NCI-H2081 treated with DMSO at 0.1 percent for 48 hours (cell line): Measurements from ENCODE around the gene KLB.
"Not testable (repeated sequence)": the region's sequence is repeated elsewhere in the genome, so short reads cannot be mapped to it uniquely, and the experiment has no call there.

Experiments
- DNase-seq: peaks from one replicate; lab custom pipeline; 2025; lab: John Stamatoyannopoulos, UW

Gene KLB

DNA sequence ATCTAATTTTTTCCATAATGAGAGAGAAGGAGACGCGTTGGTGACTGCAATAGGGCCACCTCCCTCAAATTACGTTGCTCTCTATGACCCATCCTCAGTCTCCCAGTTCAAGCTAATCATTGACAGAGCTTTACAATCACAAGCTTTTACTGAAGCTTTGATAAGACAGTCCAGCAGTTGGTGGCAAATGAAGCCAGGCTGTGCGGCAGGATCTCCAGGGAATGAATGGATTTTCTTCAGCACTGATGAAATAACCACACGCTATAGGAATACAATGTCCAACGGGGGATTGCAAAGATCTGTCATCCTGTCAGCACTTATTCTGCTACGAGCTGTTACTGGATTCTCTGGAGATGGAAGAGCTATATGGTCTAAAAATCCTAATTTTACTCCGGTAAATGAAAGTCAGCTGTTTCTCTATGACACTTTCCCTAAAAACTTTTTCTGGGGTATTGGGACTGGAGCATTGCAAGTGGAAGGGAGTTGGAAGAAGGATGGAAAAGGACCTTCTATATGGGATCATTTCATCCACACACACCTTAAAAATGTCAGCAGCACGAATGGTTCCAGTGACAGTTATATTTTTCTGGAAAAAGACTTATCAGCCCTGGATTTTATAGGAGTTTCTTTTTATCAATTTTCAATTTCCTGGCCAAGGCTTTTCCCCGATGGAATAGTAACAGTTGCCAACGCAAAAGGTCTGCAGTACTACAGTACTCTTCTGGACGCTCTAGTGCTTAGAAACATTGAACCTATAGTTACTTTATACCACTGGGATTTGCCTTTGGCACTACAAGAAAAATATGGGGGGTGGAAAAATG is at the start of gene KLB:
KLB (plus strand) TSS at position 168 of the 821 bp plus-strand sequence; CDS start at position 188, 20 bp downstream.
- DNase-seq = no peak

DNA sequence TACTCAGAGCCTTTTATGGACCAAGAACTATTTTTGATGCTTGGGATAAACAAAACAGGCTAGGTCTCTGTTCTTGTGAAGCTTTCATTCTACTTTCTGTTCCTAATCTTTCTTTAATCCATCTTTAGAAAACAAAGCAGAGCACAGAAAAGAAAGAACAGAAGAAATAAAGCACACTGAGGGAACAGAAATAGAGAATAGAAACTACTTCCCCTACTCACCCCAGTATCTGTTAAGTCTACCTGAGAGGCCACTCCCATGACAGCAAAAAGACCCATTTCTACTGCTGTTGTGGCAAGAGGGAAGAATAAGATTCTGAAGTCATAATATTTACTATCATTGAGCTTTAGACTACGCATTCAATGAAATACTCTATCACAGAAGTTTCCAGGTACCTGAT is 49.7 kb upstream of the KLB start:
- no peak for DNase-seq

DNA sequence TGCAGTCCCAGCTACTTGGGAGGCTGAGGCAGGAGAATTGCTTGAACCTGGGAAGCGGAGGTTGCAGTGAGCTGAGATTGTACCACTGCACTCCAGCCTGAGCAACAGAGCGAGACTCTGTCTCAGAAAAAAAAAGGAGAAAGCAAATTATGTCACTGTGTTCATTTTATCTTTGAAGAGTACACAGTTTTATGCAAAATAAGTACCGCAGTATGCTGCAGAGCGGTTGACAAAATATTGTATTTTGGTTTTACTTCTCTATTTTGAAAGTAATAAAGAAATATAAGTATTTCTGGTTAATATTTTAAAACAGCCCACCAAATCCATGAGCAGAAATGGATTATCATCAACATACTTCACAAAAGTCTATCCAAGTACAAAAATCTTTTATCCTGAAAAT is 46.1 kb upstream of the KLB start:
- DNase-seq = not testable (repeated sequence)

DNA sequence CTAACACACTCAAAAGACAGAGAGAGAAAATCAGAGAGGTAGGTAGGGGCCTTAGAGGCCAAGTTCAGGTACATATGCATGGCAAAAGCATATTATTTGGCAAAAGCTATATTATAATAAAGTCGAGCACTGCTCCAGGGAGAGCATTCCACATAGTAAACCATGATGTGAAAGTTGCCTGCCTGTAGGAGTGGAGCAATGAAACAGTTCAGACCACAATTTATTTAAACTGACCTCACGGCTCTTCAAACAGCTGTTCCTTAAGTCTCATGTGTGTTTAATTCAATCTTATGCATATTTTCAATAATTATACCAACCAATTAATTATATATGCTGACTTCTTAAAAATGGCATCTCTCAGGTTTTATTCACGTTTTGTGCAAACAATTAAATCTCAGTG is 43.9 kb upstream of the KLB start:
- DNase-seq = no peak

DNA sequence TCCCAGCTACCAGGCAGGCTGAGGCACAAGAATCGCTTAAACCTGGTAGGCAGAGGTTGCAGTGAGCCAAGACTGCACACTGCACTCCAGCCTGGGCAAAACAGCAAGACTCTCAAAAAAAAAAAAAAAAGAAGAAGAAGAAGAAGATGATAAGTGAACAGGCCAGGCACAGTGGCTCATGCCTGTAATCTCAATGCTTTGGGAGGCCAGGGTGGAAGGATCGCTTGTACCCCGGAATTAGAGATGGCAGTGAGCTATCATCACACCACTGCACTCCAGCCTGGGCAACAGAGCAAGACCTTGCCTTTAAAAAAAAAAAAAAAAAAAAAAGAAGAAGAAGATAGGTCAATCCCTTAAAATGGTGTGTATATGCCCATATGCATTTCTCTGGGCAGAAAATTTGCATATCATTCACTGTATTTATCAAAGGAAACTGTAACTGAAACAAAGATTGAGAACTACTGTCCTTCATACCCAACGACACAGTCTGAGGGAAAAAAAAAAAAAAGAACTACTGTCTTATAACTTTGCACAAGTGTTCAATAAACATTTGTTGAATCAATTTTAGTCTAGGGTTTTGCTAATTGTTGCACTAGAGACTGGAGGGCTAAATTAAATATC is 42.8 kb upstream of the KLB start:
- DNase-seq = no peak

DNA sequence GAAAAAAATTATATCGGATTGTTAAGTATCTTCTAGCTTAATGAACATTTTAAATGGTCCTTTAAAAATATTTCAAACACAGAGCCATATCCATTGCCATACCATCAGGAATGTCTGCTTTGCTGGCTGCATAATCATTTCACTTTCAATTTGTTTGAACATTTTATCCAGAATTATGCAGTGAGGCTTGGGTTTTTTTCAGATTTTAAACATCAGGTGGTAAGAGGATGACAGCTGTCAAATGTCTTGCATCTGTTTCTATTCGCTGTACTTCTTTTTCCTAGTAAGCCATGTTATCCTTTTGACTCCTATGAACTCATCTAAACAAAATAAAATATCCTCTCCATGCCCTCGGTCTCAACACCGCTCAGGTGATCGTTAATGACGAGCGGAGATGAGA is 41.4 kb upstream of the KLB start:
- DNase-seq = no peak

DNA sequence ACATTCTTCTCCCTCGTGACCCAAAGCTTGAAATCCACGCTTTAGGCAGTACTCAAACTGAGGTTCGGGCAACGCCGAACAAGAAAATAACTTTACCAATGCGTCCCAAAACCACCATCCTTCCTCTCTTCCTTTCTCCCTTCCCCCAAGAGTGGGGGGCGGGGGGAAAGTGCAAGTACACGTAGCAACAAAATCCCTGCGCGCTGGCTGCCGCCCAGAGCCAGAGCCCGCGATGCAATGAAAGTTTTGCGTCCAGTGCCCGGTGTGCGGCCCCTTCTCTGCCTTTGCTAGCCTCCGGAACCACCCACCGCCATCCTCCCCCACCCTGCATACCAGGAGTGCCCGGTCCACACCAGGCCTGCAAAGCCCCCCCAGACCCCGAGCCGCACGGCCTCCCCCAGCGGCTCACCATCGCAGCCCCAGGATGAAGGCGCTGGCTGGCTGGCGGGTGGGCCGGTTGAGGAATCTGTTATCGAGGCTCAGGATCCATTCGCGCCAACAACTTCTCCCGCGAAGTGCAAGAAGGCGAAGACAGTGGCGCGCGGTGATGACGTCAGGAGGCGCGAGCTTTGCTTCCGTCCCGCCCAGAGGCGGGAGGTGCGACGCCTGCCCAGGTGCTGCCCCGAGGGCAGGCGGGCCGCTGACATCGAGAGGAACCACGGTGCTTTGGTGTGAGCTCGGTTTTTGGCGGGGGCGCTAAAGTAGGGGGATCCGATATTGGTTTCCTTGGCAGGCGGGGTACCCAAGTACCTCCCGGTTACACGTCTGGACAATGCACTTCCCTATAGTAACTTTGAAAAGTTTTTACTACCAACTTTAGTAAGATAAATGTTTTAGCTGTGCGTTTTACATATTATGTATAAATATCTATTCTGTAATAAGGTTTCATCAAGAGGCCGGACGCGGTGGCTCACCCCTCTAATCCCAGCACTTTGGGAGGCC is 40.6 kb upstream of the KLB start, which contains the start of gene RFC1:
RFC1 (minus strand) TSS at position 533 of the 942 bp plus-strand sequence; CDS start at position 412, 121 bp downstream.
- peak; percentile 73 for DNase-seq

DNA sequence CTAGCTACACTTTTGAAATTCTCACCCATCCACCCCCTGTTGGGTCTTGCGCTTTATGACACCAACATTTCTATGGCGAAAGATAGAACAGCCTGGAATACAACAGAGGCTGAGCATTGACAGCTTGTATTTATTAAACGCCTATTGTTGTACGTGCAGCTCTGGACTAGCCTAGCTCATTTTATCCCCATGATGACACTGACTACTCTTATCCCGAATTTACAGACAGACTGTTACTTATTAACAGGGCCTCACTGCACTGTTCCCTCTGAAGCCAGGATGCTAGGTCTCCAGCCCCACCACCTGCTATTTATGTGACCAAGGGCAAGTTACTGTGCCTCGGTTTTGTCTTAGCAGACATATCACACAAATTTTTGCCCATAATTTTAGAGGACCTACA is 39.6 kb upstream of the KLB start:
- no peak for DNase-seq

DNA sequence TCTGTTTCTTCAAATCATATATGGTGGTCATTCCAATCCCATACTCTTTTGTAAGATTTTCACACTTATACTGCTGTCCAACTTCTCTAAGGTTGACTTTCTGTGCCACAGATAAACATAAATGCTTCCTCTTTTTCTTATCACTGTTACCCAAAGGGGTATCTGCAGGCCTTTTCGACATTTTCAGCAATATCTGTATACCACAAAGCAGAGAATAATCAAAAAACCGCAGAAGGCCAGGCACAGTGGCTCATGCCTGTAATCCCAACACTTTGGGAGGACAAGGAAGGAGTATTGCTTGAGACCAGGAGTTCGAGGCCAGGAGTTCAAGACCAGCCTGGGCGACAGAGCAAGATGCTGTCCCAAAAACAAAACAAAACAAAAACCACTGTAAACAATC is 37.4 kb upstream of the KLB start:
- no peak for DNase-seq

DNA sequence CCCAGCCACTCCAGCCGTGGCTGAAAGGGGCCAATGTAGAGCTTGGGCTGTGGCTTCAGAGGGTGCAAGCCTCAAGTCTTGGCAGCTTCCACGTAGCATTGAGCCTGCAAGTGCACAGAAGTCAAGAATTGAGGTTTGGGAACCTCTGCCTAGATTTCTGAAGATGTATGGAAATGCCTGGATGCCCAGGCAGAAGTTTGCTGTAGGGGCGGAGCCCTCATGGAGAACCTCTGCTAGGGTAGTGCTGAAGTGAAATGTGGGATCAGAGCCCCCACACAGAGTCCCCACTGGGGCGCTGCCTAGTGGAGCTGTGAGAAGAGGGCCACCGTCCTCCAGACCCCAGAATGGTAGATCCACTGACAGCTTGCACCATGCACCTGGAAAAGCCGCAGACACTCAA is 35.5 kb upstream of the KLB start:
- not testable (repeated sequence) for DNase-seq

DNA sequence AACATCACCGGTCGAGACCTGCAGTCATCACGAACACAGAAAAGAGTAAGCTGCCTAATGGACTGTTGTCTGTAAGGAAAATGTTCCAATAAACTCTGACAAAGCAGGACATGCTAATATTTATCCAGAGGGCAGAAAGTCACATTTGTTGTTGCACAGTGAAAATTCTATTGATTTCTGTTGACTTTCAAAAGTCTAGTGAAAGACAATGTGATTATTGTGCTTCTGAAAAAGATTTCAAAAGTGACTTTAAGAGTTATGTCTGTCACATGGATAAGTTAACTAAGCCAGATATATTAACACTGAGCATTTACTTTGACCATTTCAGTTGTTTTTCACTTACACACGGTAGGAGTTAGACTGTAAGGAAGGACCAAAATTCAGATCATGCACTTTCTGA is 31.3 kb upstream of the KLB start:
- DNase-seq = no peak

DNA sequence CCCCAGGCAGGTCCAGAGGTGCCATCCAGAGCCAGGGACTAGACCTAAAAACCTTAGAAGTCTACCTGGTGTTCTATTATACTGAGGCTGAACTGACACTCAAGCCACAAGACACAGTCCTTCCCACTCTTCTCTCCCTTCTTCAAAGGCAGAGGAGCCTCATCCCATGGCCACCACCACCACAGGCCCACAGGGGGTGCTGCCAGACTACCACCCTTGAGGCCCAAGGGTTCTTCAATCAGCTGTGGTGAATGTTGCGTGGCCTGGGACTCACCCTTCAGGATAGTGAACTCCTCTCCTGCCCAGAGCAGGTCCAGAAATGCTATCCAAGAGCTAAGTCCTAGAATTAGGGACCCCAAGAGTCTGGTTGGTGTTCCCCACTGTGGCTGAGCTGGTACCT is 23.0 kb upstream of the KLB start:
- no peak for DNase-seq

DNA sequence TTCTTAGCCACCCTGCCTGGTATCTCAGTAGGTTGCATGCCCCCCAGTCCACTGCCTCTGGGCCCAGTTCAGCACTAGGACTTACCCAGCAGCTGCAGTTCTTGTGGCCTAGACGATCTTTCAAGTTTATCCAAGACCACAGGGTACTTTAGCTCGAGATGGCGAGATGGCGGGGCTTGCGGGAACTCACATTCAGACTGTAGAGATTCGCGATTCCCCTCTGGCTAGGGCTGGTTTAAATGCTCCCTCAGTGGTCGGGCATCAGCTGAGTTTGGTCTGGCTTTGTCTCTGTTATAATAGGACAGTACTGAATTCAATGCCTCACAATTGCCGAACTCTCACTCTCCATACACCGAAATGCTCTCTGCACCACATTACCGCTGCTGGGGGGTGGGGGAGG is 22.2 kb upstream of the KLB start:
- DNase-seq = no peak

DNA sequence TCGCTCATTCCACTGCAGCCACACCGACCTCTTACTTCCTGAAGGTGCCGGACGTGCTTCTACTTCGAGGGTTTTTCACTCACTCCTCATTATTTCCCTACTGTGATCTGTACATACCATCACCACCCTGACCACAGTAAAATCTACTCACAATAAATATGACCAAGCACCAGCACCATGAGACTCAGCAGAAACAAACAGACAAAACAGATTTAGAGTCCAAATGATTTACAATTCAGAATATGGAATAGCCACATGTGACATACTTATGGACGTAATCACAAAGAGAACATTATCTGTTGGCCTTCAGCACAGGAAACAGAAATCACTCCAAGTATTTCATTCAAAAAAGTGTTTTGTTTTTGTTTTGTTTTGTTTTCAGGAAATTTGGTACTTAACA is 16.1 kb upstream of the KLB start:
- DNase-seq = no peak

DNA sequence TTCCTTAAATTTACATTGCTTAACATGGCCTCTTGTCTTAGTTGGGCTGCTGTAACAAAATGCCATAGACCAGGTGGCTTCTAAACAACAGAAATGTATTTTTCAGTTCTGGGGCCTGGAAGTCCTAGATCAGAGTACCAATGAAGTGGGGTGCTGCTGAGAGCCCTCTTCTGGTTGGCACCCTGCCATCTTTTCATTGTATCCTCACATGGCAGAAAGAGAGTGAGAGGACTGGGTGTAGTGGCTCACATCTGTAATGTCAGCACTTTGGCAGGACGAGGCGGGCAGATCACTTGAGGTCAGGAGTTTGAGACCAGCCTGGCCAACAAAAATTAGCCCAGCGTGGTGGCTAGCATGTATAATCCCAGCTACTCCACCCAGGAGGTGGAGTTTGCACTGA is 12.0 kb upstream of the KLB start:
- DNase-seq = no peak

DNA sequence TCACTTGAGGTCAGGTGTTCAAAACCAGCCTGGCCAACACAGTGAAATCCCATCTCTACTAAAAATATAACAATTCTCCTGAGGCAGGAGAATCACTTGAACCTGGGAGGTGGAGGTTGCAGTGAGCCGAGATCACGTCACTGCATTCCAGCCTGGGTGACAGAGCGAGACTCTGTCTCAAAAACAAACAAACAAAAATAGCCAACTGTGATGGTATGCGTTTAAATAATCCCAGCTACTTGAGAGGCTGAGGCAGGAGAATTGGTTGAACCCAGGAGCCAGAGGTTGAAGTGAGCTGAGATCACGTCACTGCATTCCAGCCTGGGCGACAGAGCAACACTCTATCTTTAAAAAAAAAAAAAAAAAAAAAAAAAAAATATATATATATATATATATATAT is 5.1 kb upstream of the KLB start:
- DNase-seq = not testable (repeated sequence)

DNA sequence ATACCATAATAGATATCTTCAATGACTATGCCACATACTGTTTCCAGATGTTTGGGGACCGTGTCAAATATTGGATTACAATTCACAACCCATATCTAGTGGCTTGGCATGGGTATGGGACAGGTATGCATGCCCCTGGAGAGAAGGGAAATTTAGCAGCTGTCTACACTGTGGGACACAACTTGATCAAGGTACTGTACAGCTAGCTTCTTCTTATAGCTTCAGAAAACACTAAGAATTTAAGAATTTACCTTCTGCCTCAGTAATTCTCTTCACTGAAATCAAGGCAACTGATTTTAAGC is 805 bp downstream of the KLB start:
- no peak for DNase-seq

DNA sequence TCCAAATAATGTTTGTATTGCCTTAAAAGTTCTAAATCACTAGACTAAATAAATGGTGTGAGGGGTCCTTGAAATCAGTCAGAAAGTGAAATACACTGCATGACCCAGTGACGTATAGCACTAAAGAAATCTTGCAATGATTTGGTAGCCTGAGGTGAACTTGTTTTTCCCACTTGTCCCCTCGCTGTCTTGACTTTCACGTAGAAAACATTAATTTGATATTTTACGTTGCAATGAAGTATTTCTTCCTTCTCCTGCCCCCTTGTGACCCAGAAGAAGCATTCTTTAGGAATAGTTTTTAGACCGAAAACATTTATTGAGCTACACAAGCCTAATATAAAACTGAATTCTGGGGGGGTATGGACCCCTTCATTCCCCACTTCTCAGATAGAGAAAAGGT is 3.7 kb downstream of the KLB start:
- no peak for DNase-seq

DNA sequence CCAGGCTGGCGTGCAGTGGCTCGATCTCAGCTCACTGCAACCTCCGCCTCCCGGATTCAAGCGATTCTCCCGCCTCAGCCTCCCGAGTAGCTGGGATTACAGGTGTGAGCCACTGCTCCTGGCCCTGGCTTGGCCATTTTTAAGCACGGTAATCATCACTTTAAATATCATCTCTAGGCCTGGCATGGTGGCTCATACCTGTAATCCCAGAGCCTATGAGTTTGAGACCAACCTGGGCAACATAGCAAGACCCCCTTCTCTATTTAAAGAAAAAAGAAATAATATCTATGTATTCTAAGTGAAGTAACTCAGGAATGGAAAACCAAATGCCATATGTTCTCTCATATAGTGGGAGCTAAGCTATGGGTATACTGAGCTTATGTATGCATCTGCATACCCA is 4.8 kb downstream of the KLB start:
- not testable (repeated sequence) for DNase-seq

DNA sequence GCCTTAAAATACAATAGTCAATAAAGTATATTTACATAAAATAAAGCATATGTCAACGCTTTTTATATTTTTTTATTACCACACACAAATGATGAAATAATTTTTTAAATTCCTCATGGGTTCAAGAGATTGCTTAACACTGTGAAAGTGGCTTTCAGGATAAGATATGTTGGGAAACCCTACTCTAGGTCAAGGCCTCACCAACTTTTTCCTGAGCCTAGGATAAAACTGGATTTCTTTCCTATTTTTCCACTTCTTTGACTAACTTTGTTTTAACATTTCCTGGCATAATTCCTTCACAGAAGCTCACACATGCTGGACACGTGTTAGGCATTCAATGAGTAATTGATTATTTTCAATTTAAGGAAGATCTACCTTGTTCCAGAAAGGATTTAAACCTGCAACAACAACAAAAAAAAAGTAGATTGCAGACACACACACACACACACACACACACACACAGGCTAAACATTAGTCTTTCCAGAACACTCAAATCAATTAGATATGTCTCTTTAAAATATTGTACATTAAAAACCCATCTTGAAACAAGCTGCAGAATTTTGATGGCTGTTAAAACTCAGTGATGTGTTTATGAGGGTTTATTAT is 9.1 kb downstream of the KLB start:
- no peak for DNase-seq

DNA sequence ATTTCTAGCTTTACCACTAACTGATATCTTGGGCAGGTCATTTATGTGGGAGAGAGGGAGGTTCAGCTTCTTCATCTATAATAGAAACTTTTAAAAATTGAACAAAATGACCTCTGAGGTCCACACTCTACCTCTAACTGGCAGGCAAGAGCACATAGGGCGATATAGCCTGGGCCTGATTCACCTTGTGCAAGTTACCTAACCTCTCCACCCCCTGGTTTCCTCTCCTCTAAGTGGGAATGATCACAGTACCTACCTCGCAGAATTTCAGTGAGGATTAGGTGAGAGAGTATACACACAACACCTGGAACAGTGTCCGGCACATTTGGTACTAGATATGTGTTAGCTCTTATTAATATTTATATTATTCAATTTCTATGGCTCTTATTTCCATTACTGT is 15.5 kb downstream of the KLB start:
- no peak for DNase-seq

DNA sequence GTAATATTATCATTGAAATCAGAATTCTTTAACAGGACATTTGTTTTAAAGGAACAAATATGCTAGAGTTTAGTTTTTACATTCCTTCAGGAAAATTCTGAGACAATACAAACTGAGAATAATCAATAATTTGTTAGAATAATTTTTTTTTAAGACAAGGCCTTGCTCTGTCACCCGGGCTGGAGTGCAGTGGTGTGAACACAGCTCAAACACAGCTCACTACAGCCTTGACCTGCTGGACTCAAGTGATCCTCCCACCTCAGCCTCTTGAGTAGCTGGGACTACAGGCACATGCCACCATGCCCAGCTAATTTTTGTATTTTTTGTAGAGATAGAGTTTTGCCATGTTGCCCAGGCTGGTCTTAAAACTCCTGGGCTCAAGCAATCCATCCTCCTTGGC is 18.6 kb downstream of the KLB start:
- DNase-seq = not testable (repeated sequence)
